A549 (cell line): ENCODE results near the gene SLC6A12. TPM values are rescaled to one million over a fixed set of nuclear protein-coding genes. Genes with fewer than 3 reads are reported as not detected.
A peak's percentile ranks its signal among the peaks of the same experiment; 100 is the strongest.

Experiments
- ATAC-seq, 2 experiments: fragments of 200-7000 bp in 1 of 2; fragments of >200 bp in 1 of 2; cut with Nextera tagmentation in 1 of 2; cut with Tn5 transposase in 1 of 2; 3 replicates each; pipeline versions ENCODE4 v1.8.0 to v1.9.1; 2018 to 2020; ENCODE audit warnings: mild to moderate bottlenecking in 1 of 2, moderate library complexity in 1 of 2
- CTCF ChIA-PET: fragments of 300-600 bp; sonication (Branson Sonifier 250); formaldehyde crosslinking; extraction: SDS; loops from one replicate; lab custom pipeline; 2021; ENCODE audit warnings: antibody characterized with exemption, inconsistent platforms; lab: Yijun Ruan, JAX
- POLR2A ChIA-PET: fragments of 350-600 bp; formaldehyde crosslinking; extraction: SDS; loops from one replicate; lab custom pipeline; 2021; ENCODE audit warnings: antibody characterized with exemption, inconsistent platforms; lab: Yijun Ruan, JAX
- DNase-seq, 2 experiments: peaks; one replicate each; pipeline versions ENCODE4 v3.0.0 to v3.0.0-alpha.2; 2011 to 2016; ENCODE audit warnings: low read depth in 1 of 2, low spot score in 1 of 2
- FAIRE-seq: peaks from 2 replicates; lab custom pipeline; 2011; peaks lifted over from hg19 to GRCh38; lab: Jason Lieb, UNC
- H3K27ac ChIP-seq, 2 experiments: fragments of >200 bp; sonication (Bioruptor Twin); formaldehyde crosslinking; 3 replicates each; pipeline ENCODE4 v1.5.1; 2016 to 2017
- H3K4me1 ChIP-seq: fragments of >200 bp; sonication (Bioruptor Twin); formaldehyde crosslinking; 3 replicates; pipeline ENCODE4 v1.6.1; 2016
- H3K4me2 ChIP-seq: fragments of >200 bp; sonication (Bioruptor Twin); formaldehyde crosslinking; 3 replicates; pipeline ENCODE4 v1.6.1; 2016
- H3K4me3 ChIP-seq: fragments of >200 bp; sonication (Bioruptor Twin); formaldehyde crosslinking; 3 replicates; pipeline ENCODE4 v1.5.1; 2016
- H3K9me3 ChIP-seq: fragments of >200 bp; sonication (Bioruptor Twin); formaldehyde crosslinking; 3 replicates; pipeline ENCODE4 v1.6.1; 2016
- CEBPB ChIP-seq, 2 experiments: fragments of >200 bp in 1 of 2; sonication (Bioruptor Twin) in 1 of 2; formaldehyde crosslinking in 1 of 2; IDR thresholded peaks; 2 replicates each; pipeline ENCODE4 v1.6.1; 2012 to 2016
- EHF ChIP-seq: fragments of 250-450 bp; sonication (Bioruptor Pico); IDR thresholded peaks from 2 replicates; pipeline ENCODE4 v1.5.0; 2020; ENCODE audit warnings: mild to moderate bottlenecking
- ESRRA ChIP-seq: fragments of 150-350 bp; IDR thresholded peaks from 2 replicates; pipeline ENCODE4 v1.6.1; 2014; ENCODE audit warnings: mild to moderate bottlenecking, low read length, borderline replicate concordance
- FOSB ChIP-seq: fragments of 250-450 bp; sonication (Bioruptor Pico); IDR thresholded peaks from 2 replicates; pipeline ENCODE4 v1.5.0; 2020; ENCODE audit warnings: mild to moderate bottlenecking, moderate library complexity
- GATA3 ChIP-seq: IDR thresholded peaks from 2 replicates; pipeline ENCODE4 v1.6.1; 2012; ENCODE audit warnings: borderline replicate concordance
- HDAC2 ChIP-seq: fragments of 200-600 bp; sonication (generic); IDR thresholded peaks from 2 replicates; pipeline ENCODE4 v1.6.1; 2016
- HES2 ChIP-seq: fragments of >200 bp; sonication (Bioruptor Twin); formaldehyde crosslinking; IDR thresholded peaks from 2 replicates; pipeline ENCODE4 v1.6.1; 2016
- HEYL ChIP-seq: fragments of 250-450 bp; sonication (Bioruptor Pico); IDR thresholded peaks from 2 replicates; pipeline ENCODE4 v1.8.0; 2021; ENCODE audit warnings: mild to moderate bottlenecking, moderate library complexity
- HMGXB4 ChIP-seq: fragments of 250-450 bp; sonication (Bioruptor Pico); IDR thresholded peaks from 2 replicates; pipeline ENCODE4 v1.5.0; 2021; ENCODE audit warnings: mild to moderate bottlenecking, moderate library complexity, borderline replicate concordance
- HOXB5 ChIP-seq: fragments of 250-450 bp; sonication (Bioruptor Pico); IDR thresholded peaks from 2 replicates; pipeline ENCODE4 v1.5.0; 2020; ENCODE audit warnings: mild to moderate bottlenecking, moderate library complexity
- JUN ChIP-seq, 2 experiments: fragments of >200 bp; sonication (Bioruptor Twin); formaldehyde crosslinking; IDR thresholded peaks; 2 replicates in 1 of 2; 3 replicates in 1 of 2; pipeline ENCODE4 v1.6.1; 2016 to 2017
- MAFK ChIP-seq: fragments of 450-650 bp; IDR thresholded peaks from 2 replicates; pipeline ENCODE4 v1.6.1; 2014; ENCODE audit not compliant: partially characterized antibody
- MAZ ChIP-seq: fragments of 150-350 bp; IDR thresholded peaks from 2 replicates; pipeline ENCODE4 v1.6.1; 2014; ENCODE audit warnings: antibody characterized with exemption, low read depth, low read length, borderline replicate concordance
- NR3C1 ChIP-seq: fragments of >200 bp; sonication (Bioruptor Twin); formaldehyde crosslinking; IDR thresholded peaks from 3 replicates; pipeline ENCODE4 v1.6.1; 2017
- PHF8 ChIP-seq: fragments of 200-600 bp; sonication (generic); IDR thresholded peaks from 2 replicates; pipeline ENCODE4 v1.6.1; 2016; ENCODE audit warnings: low read depth, mild to moderate bottlenecking, antibody characterized with exemption, moderate library complexity, borderline replicate concordance
- SMC3 ChIP-seq: fragments of >200 bp; sonication (Bioruptor Twin); formaldehyde crosslinking; IDR thresholded peaks from 3 replicates; pipeline ENCODE4 v1.6.1; 2018; ENCODE audit warnings: inconsistent platforms
- ZC3H11A ChIP-seq: fragments of 450-650 bp; IDR thresholded peaks from 2 replicates; pipeline ENCODE4 v1.6.1; 2014; ENCODE audit warnings: antibody characterized with exemption, mild to moderate bottlenecking
- ZSCAN20 ChIP-seq: fragments of 250-450 bp; sonication (Bioruptor Pico); IDR thresholded peaks from 2 replicates; pipeline ENCODE4 v1.8.0; 2022; ENCODE audit warnings: mild to moderate bottlenecking, moderate library complexity
- WGBS: methylation state at CpG from one replicate; pipeline ENCODE4 v1.1.6; 2017; ENCODE audit errors: missing lambda C conversion rate; 5-methylcytosine and 5-hydroxymethylcytosine counted together
- polyA plus RNA-seq, 4 experiments: library from polyadenylated mRNA; depleted of rRNA in 3 of 4; stranded (reverse); fragments of >200 nt; fragmentation: RNase III in 1 of 4; extraction: RNeasy Plus Mini Kit Qiagen cat#74134 plus additional on column Dnase treatment in 1 of 4; gene quantifications; 2 replicates in 3 of 4; 3 replicates in 1 of 4; pipeline ENCODE4 v1.2.3, GENCODE V29; 2011 to 2017
- TF ChIP-seq, protein P1 (sequence below): fragments of 200-600 bp; sonication (generic); IDR thresholded peaks from 2 replicates; pipeline ENCODE4 v1.6.1; 2016; ENCODE audit warnings: antibody characterized with exemption, mild to moderate bottlenecking, moderate library complexity

Gene SLC6A12
- polyA plus RNA-seq, 2 of the 4 experiments (the other 2 are of a cell fraction): 0.78 to 4.4 TPM

GRCh38 chr12:168763-169525 lies 45.0 kb downstream of the SLC6A12 start:
- POLR2A ChIA-PET: no interaction called here
- ATAC-seq (peak in 1 of 2 experiments; percentile 16; a peak in 3 of 6 replicates), FAIRE-seq (no peak), DNase-seq (no peak)
- Histone ChIP-seq H3K4me1 (no peaks in the 10 kb centered on the region), H3K27ac (no peak overlapping the region), H3K4me2 (no peak overlapping the region), H3K4me3 (no peak overlapping the region), H3K9me3 (no peaks in the 10 kb centered on the region)
- WGBS: 59% methylated on average over 19 of the region's 22 CpGs
- CTCF ChIA-PET: interaction anchor here (0.5 to 2.1 kb wide), 3 partner anchors 20 to 31 kb away, joined by 3 to 5 read pairs (median 4); no protein-coding TSS in a partner anchor
- TF ChIP-seq PHF8 (no peak), JUN (IDR thresholded peaks at IDR 0.05) (no peak), FOSB (CRISPR knock-in tag) (no peak)

GRCh38 chr12:167959-168600 lies 45.9 kb downstream of the SLC6A12 start:
- CTCF ChIA-PET: interaction anchor here (1.0 to 1.3 kb wide), 4 partner anchors 13 to 23 kb away, joined by 3 to 6 read pairs (median 3); no protein-coding TSS in a partner anchor

More at GRCh38 chr12:167959-168600, 45.9 kb downstream of the SLC6A12 start:
- H3K4me1 ChIP-seq: no peaks in the 10 kb centered on the region
- WGBS: 72% methylated on average over 12 of the region's 12 CpGs
- H3K9me3 ChIP-seq: no peaks in the 10 kb centered on the region
- no peak overlapping the region for H3K27ac ChIP-seq
- H3K4me2 ChIP-seq: no peak overlapping the region
- TF ChIP-seq HMGXB4 (CRISPR knock-in tag) (no peak), EHF (CRISPR knock-in tag) (no peak), SMC3 (no peak), HES2 (no peak), GATA3 (no peak), JUN (IDR thresholded peaks at IDR 0.05) (no peak), ESRRA (no peak), HDAC2 (no peak), MAZ (no peak), ZSCAN20 (CRISPR knock-in tag) (no peak), HOXB5 (no peak), CEBPB (IDR thresholded peaks at IDR 0.05) (no peak), HEYL (CRISPR knock-in tag) (no peak), ZC3H11A (no peak), NR3C1 (no peak), MAFK (no peak)
- TF ChIP-seq, protein P1, sequence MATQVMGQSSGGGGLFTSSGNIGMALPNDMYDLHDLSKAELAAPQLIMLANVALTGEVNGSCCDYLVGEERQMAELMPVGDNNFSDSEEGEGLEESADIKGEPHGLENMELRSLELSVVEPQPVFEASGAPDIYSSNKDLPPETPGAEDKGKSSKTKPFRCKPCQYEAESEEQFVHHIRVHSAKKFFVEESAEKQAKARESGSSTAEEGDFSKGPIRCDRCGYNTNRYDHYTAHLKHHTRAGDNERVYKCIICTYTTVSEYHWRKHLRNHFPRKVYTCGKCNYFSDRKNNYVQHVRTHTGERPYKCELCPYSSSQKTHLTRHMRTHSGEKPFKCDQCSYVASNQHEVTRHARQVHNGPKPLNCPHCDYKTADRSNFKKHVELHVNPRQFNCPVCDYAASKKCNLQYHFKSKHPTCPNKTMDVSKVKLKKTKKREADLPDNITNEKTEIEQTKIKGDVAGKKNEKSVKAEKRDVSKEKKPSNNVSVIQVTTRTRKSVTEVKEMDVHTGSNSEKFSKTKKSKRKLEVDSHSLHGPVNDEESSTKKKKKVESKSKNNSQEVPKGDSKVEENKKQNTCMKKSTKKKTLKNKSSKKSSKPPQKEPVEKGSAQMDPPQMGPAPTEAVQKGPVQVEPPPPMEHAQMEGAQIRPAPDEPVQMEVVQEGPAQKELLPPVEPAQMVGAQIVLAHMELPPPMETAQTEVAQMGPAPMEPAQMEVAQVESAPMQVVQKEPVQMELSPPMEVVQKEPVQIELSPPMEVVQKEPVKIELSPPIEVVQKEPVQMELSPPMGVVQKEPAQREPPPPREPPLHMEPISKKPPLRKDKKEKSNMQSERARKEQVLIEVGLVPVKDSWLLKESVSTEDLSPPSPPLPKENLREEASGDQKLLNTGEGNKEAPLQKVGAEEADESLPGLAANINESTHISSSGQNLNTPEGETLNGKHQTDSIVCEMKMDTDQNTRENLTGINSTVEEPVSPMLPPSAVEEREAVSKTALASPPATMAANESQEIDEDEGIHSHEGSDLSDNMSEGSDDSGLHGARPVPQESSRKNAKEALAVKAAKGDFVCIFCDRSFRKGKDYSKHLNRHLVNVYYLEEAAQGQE: no peak
- TF ChIP-seq, all 56 proteins: peak for 0
- FAIRE-seq (no peak), ATAC-seq (no peak), DNase-seq (no peak)
- POLR2A ChIA-PET: no interaction called here
- H3K4me3 ChIP-seq: no peak overlapping the region
